ENCODE data around the gene BNIP1.

DNA sequence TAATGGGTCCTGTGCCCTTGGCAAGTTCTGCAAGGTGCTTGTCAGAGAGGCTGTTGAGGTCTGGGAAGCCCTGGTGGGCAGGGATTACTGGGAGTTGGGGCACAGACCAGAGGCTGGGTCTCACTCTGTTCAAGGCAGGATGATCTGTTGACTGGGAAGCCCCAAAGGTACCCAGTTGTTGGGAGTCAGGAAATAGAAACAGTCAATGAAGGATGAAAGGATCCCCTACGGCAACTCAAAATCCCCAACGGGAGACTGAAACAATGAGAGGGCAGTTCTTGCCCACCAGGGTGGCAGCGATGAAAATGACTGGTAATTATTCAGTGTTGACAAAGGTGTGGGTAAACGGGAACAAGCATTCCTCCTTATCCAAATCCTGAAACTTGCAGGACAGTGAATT, 31.2 kb downstream of the BNIP1 start:
- TF ChIP-seq EZH2 (IDR thresholded peaks at IDR 0.05; ENCODE audit: insufficient read depth, low read length) = no peak
- TF ChIP-seq, protein P1, sequence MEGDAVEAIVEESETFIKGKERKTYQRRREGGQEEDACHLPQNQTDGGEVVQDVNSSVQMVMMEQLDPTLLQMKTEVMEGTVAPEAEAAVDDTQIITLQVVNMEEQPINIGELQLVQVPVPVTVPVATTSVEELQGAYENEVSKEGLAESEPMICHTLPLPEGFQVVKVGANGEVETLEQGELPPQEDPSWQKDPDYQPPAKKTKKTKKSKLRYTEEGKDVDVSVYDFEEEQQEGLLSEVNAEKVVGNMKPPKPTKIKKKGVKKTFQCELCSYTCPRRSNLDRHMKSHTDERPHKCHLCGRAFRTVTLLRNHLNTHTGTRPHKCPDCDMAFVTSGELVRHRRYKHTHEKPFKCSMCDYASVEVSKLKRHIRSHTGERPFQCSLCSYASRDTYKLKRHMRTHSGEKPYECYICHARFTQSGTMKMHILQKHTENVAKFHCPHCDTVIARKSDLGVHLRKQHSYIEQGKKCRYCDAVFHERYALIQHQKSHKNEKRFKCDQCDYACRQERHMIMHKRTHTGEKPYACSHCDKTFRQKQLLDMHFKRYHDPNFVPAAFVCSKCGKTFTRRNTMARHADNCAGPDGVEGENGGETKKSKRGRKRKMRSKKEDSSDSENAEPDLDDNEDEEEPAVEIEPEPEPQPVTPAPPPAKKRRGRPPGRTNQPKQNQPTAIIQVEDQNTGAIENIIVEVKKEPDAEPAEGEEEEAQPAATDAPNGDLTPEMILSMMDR (IDR thresholded peaks at IDR 0.05; ENCODE audit: insufficient read depth, low read depth, low read length) = no peak
